Panc1 (cell line): Measurements from ENCODE around the gene CDSN. TPM values are rescaled to one million over a fixed set of nuclear protein-coding genes. Genes with fewer than 3 reads are reported as not detected.
A peak's percentile ranks its signal among the peaks of the same experiment; 100 is the strongest.

Source experiments
- ATAC-seq: fragments of 200-7000 bp; cut with Tn5 transposase; 2 replicates; pipeline ENCODE4 v1.9.1; 2020; ENCODE audit warnings: mild to moderate bottlenecking, moderate library complexity
- BruUV-seq: library from RNA; stranded (reverse); fragments of 400-500 nt; replicated peaks from 2 replicates; lab custom pipeline; 2021; lab: Mats Ljungman, UMichigan
- CTCF ChIA-PET: fragments of 300-600 bp; sonication (Branson Sonifier 250); formaldehyde crosslinking; loops from one replicate; lab custom pipeline; 2022; ENCODE audit warnings: antibody characterized with exemption; lab: Charles Lee
- POLR2A ChIA-PET: fragments of 300-600 bp; sonication (Branson Sonifier 250); formaldehyde crosslinking; loops from one replicate; lab custom pipeline; 2022; ENCODE audit warnings: antibody characterized with exemption; lab: Charles Lee
- DNase-seq: peaks from one replicate; pipeline ENCODE4 v3.0.0-alpha.2; 2010; ENCODE audit warnings: low read depth, low spot score
- H3K27ac ChIP-seq: 2 replicates; pipeline ENCODE4 v1.5.1; 2011; ENCODE audit warnings: mild to moderate bottlenecking, low read length, inconsistent platforms
- H3K27me3 ChIP-seq: fragments of 200-500 bp; sonication (Bioruptor generic); 2 replicates; pipeline ENCODE4 v1.6.0; 2014; ENCODE audit warnings: low read length, inconsistent platforms; ENCODE audit not compliant: control insufficient read depth, insufficient read depth
- H3K36me3 ChIP-seq: fragments of 200-500 bp; sonication (Bioruptor generic); 2 replicates; pipeline ENCODE4 v1.5.1; 2014; ENCODE audit warnings: inconsistent platforms, mild to moderate bottlenecking, low read length, moderate library complexity; ENCODE audit not compliant: control insufficient read depth, insufficient read depth
- H3K4me1 ChIP-seq: 2 replicates; pipeline ENCODE4 v1.5.1; 2011; ENCODE audit warnings: inconsistent platforms, mild to moderate bottlenecking, low read length, moderate library complexity; ENCODE audit not compliant: control insufficient read depth, insufficient read depth
- H3K4me3 ChIP-seq, 2 experiments: 2 replicates each; pipeline ENCODE4 v1.5.1; 2011 to 2012; ENCODE audit warnings: low read depth in 2 of 2, low read length in 2 of 2, mild to moderate bottlenecking in 2 of 2, inconsistent platforms in 1 of 2, moderate library complexity in 1 of 2
- H3K9me3 ChIP-seq: fragments of 200-500 bp; sonication (Bioruptor generic); 2 replicates; pipeline ENCODE4 v1.5.1; 2014; ENCODE audit warnings: low read depth, mild to moderate bottlenecking, inconsistent platforms, low read length, moderate library complexity; ENCODE audit not compliant: control insufficient read depth, insufficient read depth
- POLR2AphosphoS5 ChIP-seq: IDR thresholded peaks from 2 replicates; pipeline ENCODE4 v1.6.1; 2012; ENCODE audit warnings: mild to moderate bottlenecking, low read depth, low read length, moderate library complexity
- REST ChIP-seq, 2 experiments: IDR thresholded peaks; 2 replicates each; pipeline ENCODE4 v1.6.1; 2011 to 2012; ENCODE audit warnings: low read depth in 2 of 2, control low read depth in 1 of 2, low read length in 1 of 2, mild to moderate bottlenecking in 1 of 2, moderate library complexity in 1 of 2; ENCODE audit not compliant: insufficient read depth in 1 of 2
- SIN3A ChIP-seq: IDR thresholded peaks from 2 replicates; pipeline ENCODE4 v1.6.1; 2012; ENCODE audit warnings: low read depth, mild to moderate bottlenecking, low read length, moderate library complexity, borderline replicate concordance; ENCODE audit not compliant: insufficient read depth
- TCF7L2 ChIP-seq: IDR thresholded peaks from 2 replicates; pipeline ENCODE4 v1.6.1; 2011; ENCODE audit warnings: mild to moderate bottlenecking, low read depth, low read length, inconsistent platforms
- in situ Hi-C: cut with HindIII; loops from 2 replicates; pipeline ENCODE4 v1.10.0; 2016; ENCODE audit warnings: low sequenced_read_pairs, low pct_unique_long_range_greater_than_20kb
- intact Hi-C: fragments of 100-400 bp; cut with micrococcal nuclease; formaldehyde crosslinking; loops from one replicate; pipeline ENCODE4 v1.10.0; 2022; ENCODE audit not compliant: unreplicated experiment
- total RNA-seq: library from RNA; stranded (reverse); gene quantifications from one replicate; pipeline ENCODE4 v1.2.1, GENCODE V29; 2021; ENCODE audit not compliant: unreplicated experiment
- TF ChIP-seq, protein P1 (sequence below): fragments of 450-650 bp; IDR thresholded peaks from 2 replicates; pipeline ENCODE4 v1.5.1; 2017; ENCODE audit warnings: mild to moderate bottlenecking

CDSN gene
- total RNA-seq, 1 experiment from 2014 or later: not detected

- H3K4me1 ChIP-seq: no peaks in the 10 kb centered on the region
- POLR2A ChIA-PET: no interaction called here
- H3K4me3 ChIP-seq: no peak overlapping the region
- intact Hi-C loops: no loop called here
- 0 out of 2 replicates have a peak, but pooled peaks cover 2% of the 10 kb centered on the region for H3K36me3 ChIP-seq
- H3K27me3 ChIP-seq: no peaks in the 10 kb centered on the region
- in situ Hi-C loops: no loop called here
- H3K27ac ChIP-seq: no peak overlapping the region
- TF ChIP-seq REST (IDR thresholded peaks at IDR 0.05; ENCODE audit: insufficient read depth in 1 of 2, low read depth in 2 of 2, low read length in 1 of 2) (no peak), SIN3A (no peak), POLR2AphosphoS5 (no peak), TCF7L2 (no peak)
- TF ChIP-seq, protein P1, sequence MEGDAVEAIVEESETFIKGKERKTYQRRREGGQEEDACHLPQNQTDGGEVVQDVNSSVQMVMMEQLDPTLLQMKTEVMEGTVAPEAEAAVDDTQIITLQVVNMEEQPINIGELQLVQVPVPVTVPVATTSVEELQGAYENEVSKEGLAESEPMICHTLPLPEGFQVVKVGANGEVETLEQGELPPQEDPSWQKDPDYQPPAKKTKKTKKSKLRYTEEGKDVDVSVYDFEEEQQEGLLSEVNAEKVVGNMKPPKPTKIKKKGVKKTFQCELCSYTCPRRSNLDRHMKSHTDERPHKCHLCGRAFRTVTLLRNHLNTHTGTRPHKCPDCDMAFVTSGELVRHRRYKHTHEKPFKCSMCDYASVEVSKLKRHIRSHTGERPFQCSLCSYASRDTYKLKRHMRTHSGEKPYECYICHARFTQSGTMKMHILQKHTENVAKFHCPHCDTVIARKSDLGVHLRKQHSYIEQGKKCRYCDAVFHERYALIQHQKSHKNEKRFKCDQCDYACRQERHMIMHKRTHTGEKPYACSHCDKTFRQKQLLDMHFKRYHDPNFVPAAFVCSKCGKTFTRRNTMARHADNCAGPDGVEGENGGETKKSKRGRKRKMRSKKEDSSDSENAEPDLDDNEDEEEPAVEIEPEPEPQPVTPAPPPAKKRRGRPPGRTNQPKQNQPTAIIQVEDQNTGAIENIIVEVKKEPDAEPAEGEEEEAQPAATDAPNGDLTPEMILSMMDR: no peak
- CTCF ChIA-PET: interaction anchor here (0.6 kb wide), 1 partner anchor 50 kb away, joined by 4 read pairs; no protein-coding TSS in a partner anchor
- ATAC-seq: peak; percentile 42; the same call in 1 of the 2 replicates
- BruUV-seq: no TSS peak
- no peaks in the 10 kb centered on the region for H3K9me3 ChIP-seq
- no peak for DNase-seq
Observed at GRCh38 chr6:31143148-31143547, 22.9 kb upstream of the CDSN start.

- H3K36me3 ChIP-seq: 0 out of 2 replicates have a peak, but pooled peaks cover 2% of the 10 kb centered on the region
- ChIA-PET CTCF (no interaction called here), POLR2A (no interaction called here)
- H3K27ac ChIP-seq: no peak overlapping the region
- H3K27me3 ChIP-seq: no peaks in the 10 kb centered on the region
- ATAC-seq (no peak), DNase-seq (no peak)
- no peaks in the 10 kb centered on the region for H3K9me3 ChIP-seq
- BruUV-seq: no TSS peak
- TF ChIP-seq SIN3A (no peak), TCF7L2 (no peak), REST (IDR thresholded peaks at IDR 0.05; ENCODE audit: insufficient read depth in 1 of 2, low read depth in 2 of 2, low read length in 1 of 2) (no peak), POLR2AphosphoS5 (no peak)
- TF ChIP-seq, protein P1: no peak
- no peak overlapping the region for H3K4me3 ChIP-seq
- intact Hi-C loops: no loop called here
- H3K4me1 ChIP-seq: no peaks in the 10 kb centered on the region
- in situ Hi-C loops: no loop called here
Observed at GRCh38 chr6:31142361-31142761, 22.1 kb upstream of the CDSN start.
